ENCODE measurements around the gene PHF1.

The PHF1 gene

DNA sequence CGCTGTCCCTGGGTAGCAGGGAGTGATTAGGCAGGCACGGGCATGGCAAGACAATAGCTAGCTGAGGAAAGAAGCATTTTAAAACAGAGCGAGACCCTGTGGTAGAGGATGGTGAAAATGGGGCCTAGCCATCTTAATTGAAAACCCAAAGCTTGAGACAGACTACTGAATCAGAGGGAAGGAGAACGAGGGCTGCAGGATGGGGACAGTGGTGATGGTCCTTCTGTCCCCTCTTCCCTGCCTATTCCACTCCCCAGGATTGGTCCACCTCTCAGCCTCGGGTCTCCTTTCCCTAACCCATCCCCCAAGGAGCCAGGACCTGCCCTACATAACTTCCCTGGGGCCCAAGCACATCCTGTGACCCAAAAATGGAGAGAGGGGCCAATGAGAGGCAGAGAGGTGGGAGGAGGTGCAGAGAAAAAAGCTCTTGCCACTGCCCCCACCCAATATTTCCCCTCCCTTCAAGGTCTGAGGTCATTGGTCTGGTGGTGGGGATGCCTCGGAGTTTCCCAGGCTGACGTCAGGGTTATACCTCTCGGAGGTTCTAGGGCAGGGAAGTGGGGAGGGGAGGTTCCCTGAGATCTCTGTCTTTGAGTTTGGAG, 8.0 kb downstream of the PHF1 start:
- no peak for DNase-seq

- DNase-seq = no peak
Measured at GRCh38 chr6:33419580-33420490, 9.0 kb downstream of the PHF1 start, which contains the start of gene SYNGAP1. TSS of gene SYNGAP1 (plus strand) at chr6:33420065. CDS start at chr6:33420265, 200 bp downstream.

- DNase-seq = no peak
Measured at GRCh38 chr6:33420491-33421343, 9.9 kb downstream of the PHF1 start.

DNA sequence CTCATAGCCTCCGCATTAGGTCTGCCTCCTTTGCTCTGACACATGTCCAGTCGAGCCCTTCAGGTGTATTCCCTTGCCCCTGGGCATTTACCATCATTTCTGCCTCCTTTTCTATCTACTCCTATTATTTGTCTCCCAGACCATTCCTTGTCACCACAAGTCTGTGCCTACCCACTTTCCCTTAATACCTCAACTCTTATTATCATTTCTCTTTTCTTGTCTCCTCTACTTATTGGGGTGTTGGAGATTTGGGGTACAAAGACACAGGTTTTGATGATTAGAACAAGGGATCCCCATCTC, 10.5 kb downstream of the PHF1 start:
- DNase-seq = no peak

DNA sequence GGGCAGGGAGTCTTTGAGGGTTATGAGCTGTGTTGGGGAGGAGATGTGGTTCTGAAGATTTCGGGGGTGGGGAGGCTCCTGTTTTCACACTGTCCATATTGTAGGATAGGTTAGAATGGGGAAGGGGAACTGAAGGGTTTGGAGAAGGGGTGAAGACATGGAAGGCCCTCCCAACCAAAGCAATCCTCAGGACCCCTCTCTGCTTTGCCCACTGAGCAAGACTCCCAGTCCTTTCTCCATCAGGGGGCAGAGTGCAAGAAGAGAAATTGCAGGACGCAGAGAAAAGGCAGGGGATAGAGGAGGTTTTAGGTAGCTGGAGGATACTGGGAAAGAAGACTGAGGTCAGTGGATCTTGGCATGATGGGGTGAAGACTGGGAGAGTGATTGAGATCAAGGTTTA, 13.0 kb downstream of the PHF1 start:
- no peak for DNase-seq

DNA sequence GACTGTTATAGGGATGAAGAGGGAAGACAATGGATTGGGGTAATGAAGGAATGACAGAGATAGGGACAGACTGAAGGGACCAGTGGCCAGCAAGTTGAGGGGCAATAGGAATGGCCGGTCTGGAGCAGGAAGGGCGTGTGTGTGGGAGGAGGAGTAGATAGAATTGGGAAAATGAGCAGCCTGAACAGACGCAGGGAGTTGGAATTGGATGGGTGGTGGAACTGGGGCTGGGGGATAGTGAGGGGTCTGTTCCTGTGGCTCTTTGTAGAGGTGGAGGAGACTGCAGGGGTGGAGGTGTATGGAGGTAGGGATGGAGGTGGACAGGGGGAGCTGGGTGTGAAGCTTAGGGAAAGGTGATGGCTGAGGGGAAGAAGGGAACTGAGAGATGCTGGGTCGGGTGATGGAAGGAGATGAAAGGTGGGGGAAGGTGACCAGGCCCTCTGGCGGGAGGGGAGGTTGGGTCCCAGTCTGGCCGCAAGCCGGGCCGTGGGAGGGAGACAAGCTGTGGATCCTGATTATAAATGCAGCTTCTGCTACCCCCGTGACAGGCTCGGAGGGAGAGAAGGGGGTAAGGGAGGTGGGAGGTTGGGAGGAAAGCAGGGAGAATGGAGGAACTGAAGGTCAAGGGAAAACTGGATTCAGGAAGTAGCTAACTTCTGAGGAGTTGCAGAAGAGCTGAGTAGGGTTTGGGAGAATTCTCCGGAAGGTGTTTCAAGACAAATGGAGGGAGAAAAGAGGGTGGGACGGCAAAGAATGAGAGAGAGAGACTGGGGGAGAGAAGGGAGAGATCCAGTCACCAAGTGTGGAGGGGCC, 14.2 kb downstream of the PHF1 start:
- no peak for DNase-seq

GRCh38 chr6:33425668-33426577, 15.1 kb downstream of the PHF1 start:
- peak; percentile 66 for DNase-seq

GRCh38 chr6:33426590-33427511, 16.0 kb downstream of the PHF1 start:
- DNase-seq = no peak

GRCh38 chr6:33427585-33428223, 16.9 kb downstream of the PHF1 start:
- DNase-seq = no peak

- DNase-seq = no peak
Measured at GRCh38 chr6:33428224-33428965, 17.6 kb downstream of the PHF1 start.

- DNase-seq = no peak
Measured at GRCh38 chr6:33428966-33429749, 18.3 kb downstream of the PHF1 start.

DNA sequence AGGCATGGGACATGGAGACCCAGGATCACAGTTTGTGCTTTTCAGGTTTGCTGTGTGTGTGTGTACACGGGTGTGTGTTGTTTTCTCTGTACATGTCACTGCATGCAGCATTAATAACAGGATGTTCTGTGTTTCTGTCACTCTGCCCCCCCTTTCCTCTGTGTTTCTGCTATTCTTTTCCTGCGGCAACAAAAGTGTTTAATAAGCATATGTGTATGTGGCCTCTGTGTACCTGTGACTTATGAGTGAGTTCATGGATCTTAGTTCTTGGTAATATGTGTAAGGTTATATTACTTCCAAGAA, 18.9 kb downstream of the PHF1 start:
- no peak for DNase-seq

DNA sequence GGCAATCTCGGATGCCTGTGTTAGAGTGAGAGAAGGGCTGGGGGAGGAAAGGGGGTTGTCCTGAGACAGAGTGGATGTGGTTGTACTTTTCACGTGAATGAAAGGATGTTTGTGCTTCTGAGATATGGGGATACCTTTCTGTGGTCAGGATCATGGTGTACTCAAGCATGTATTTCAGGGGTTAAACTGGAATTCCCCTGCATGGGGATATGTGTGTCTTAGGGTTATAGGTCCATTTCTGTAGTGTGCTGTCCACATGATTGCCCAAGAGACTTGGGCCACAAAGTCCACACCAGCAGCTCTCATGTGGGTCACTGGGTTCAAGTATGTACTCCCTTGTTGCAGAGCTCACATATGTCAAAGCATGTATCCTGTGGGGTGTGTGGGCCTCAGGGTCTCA, 19.5 kb downstream of the PHF1 start:
- DNase-seq = no peak

- no peak for DNase-seq
Measured at GRCh38 chr6:33430991-33431879, 20.4 kb downstream of the PHF1 start.

GRCh38 chr6:33431880-33432541, 21.2 kb downstream of the PHF1 start:
- DNase-seq = no peak

DNA sequence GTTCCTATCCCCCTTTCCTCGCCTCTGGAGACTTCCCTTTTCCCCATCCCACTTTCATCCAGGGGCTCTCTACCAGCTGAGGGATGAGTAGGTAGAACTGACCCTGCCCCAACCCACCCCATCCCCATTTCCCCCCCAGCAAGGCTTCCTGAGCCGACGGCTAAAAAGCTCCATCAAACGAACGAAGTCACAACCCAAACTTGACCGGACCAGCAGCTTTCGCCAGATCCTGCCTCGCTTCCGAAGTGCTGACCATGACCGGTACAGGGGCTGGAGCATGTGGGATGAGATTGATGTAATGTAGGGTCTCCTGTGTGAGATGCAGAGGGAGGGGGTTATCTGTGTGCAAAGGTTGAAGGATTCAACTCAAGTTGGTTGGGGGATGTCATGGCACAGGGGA, 21.7 kb downstream of the PHF1 start:
- no peak for DNase-seq

GRCh38 chr6:33433001-33433543, 22.3 kb downstream of the PHF1 start:
- DNase-seq = no peak

All from NCI-H1048 (cell line).